Stimulated activated CD4-positive, alpha-beta T cell treated with anti-CD3 and anti-CD28 coated beads, TNF-alpha, amount 100 ng/mL, for 24 hours (primary cell): Measurements from ENCODE around the gene CLIC1.
A peak's percentile ranks its signal among the peaks of the same experiment; 100 is the strongest.
"Not testable (repeated sequence)": the region's sequence is repeated elsewhere in the genome, so short reads cannot be mapped to it uniquely, and the experiment has no call there.

Source experiments
- DNase-seq, 3 experiments: peaks; one replicate each; pipeline ENCODE4 v3.0.0-alpha.2; 2020; ENCODE audit warnings: low read depth in 3 of 3

Gene CLIC1

DNA sequence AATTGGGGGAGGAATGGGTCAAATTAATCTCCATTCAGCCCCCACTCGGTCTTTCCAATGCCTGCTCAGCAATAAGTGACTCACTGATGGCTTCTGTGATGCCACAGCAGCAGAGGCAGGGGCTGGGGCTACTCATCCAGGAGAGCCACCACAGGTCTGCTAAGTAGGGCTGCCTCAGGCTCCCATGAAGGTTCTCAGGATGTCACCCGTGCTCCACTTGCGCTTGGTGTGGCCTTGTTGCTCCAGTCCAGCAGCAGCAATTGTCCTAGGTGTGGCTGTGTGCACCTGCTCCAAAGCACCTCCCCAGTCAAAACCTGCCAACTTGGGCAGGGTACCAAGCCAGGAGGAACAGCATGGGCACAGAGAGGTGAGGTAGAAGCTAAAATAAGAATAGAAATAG is 14.2 kb downstream of the CLIC1 start:
- no peak for DNase-seq

DNA sequence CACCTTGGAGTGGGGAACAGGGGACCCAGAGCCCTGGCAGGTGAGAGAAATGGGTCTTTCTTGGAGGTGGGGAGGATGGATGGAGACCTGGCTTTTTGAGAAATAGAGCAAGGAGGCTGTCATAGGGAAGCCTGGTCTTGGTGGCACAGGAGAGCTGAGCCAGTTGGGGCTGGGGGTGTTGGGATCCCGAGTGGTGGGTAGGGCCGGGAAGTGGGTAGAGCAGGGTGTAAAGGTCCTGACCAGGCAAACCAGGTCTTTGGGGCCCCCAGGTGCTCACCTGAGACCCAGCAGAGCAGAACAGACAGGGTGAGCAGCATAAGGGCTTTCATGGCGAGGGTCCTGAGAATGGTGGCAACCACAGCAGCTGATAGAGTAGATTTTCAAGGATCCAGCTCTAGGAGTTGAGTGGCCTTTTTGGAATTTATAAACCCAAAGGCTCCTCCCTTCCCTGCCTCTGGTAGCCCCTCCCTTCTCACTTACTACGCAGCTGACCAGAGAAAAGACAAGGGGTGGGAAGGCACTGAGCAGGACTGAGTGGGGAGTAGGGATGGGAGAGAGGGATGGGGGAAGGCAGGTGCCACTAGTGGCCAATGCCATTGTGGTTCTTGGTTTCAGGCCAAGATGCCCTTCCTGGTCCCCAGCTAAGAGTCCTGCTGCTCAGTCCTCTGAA is 14.8 kb downstream of the CLIC1 start, which contains the start of gene LY6G6C:
TSS of gene LY6G6C (minus strand) at position 396 of the 670 bp plus-strand sequence. CDS start at position 329, 67 bp downstream.
- DNase-seq, result no peak

DNA sequence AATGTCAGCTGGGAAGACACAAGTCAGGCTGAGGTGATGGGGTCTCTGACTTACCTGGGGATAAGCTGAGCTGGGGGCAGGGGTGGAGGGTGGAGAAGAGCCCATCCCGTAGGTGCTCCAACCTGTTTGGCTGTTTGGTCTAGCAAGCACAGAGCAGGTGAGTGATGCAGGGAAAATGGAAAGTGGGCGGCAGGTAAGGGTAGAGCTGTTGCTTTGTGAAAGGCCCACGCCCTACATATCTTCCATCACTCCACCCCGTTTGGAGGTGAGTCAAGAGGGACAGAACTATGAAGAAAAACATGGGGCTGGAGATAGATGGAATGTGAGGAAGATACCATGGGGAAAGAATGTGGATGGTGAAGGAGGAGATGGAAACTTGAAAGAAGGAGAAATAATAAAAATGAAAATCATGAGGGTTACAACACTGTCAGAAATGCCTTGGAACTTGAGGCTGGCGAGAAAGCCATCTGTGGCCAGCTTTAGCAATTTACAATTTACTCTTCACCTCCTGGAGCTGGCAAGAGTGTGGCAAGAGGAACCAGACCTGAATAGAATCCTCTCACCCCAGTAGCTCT is 16.0 kb downstream of the CLIC1 start:
- DNase-seq, result no peak

DNA sequence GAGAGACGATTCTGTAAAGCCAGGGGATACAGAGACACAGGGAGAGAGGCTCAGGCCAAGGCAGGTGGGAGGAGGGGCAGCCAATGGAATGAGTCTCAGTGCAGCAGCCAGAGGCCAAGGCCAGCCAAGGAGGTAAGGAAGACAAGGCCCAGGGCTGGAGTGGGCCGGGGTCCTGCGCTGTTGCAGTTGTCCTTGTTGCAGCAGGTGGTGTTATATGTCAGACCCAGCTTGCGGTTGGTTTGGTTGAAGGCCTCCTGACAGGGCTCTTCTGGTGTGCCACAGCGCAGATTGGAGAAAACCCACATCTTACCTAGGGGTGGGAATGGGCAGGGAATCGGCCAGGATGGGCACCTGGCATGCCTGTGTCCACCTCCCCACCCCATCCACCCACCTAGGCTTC is 17.3 kb downstream of the CLIC1 start:
- DNase-seq, result no peak

DNA sequence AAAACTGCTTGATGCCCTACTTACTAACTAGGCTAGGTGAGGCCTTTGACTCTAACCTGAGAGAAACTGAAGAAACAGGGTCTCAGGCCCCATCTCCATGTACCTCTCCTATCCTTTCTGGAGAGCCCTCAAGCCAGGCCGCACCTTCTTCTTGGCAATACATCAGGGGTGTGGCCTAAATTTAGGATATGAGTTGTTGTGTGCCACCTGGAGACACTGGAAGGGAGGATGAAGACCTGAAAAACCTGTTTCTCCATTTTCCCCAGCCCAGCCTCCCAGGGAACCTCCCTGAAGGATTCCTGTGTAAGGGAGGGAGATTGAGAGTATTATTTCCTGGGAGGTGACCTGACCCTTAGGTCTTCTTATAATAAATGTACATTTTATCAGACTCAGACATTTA is 18.1 kb downstream of the CLIC1 start:
- DNase-seq, result no peak

DNA sequence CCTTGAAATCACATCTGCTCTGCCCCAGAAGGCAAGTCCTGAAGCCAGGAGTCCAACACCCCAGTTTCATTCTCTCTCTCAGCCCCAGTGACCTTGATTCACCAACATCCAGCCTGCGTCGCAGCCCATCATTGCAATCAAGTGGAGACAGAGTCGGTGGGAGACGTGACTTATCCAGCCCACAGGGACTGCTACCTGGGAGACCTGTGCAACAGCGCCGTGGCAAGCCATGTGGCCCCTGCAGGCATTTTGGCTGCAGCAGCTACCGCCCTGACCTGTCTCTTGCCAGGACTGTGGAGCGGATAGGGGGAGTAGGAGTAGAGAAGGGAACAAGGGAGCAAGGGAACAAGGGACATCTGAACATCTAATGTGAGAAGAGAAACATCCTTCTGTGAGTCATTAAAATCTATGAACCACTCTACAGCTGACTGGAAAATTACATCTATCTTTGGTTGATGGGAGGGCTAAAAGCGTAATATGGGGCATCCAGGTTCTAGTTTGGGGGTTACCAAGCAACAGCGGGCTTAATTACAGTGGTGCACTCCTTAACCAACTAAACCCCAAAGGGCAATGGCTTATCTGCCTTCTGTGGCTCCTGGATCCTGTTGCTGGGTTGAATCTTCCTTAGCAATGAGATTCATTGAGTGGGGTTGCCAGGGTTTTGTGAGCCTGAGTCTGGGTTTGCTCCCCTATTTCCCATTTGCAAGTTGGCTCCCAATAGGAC is 18.7 kb downstream of the CLIC1 start:
- DNase-seq, result no peak

DNA sequence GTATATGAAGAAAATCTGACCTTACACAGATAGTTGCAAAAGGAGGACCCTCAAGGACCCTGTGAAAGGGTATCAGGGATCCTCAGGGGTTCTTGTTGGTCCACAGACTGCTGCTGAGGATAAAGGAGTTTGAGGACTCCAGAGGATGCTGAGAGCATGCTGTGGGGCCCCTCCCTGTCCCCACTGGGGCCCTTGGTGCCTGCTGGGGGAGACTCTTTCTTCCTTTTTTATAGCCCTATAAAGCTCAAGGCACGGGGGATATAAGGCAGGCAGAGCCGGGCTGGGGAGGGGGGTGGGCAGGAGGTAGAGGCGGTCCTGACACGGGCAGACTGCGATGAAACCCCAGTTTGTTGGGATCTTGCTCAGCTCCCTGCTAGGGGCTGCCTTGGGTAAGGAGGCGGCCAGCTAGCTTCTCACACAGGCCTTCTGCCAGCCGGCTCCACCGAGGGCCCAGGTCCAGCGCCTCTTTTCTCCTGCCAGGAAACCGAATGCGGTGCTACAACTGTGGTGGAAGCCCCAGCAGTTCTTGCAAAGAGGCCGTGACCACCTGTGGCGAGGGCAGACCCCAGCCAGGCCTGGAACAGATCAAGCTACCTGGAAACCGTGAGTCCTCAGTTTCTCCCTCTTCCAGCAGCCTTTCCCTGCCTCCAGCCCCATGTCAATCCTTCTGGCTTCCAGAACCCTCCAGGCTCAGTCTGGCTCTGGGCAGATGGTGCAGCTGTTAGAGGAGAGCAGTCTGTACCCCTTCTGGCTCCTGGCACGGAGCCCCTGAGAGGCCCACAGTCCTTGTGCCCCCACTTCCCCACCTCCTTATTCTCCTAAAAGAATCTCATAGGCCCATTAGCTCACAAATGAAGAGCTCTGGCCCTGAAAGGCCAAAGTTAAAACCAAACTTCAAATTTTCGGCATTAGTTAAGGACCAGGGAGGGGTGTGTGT is 21.0 kb downstream of the CLIC1 start, which contains the start of gene LY6G6D:
TSS of gene LY6G6D (plus strand) at position 327 of the 937 bp plus-strand sequence. CDS start at position 335, 8 bp downstream.
- no peak for DNase-seq

DNA sequence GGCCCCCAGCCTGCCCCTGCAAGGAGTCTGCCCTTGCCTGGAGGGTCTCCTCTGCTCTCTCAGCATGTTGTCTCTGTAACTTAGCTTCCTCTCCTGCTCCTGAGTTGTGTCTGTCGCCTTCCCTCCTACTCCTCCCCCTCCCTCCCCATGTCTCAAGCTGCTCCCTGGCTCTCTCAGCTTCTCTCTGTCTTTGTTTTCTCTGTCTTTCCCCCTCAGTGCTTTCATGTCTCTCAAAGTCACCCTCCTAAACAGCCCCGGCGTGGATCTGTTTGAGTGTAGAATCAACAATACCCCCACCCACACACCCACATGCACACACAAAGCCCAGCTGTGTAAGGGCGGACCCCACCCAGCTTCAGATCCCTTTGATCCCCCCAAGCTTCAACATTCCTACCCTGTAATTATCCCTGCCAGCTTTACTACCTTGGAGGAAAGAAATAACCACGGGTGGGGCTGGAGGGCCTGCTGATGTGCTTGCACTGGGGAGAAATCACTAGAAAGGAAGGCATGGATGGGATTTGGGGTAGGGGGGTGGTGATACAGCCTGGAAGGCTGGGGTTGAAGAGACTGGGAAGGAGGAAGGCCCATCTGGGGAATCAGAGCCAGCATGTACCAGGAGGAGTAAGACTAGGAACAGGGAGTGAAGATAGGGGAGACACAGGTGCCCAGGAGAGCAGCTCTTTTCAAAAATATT is 22.2 kb downstream of the CLIC1 start:
- DNase-seq, result no peak

DNA sequence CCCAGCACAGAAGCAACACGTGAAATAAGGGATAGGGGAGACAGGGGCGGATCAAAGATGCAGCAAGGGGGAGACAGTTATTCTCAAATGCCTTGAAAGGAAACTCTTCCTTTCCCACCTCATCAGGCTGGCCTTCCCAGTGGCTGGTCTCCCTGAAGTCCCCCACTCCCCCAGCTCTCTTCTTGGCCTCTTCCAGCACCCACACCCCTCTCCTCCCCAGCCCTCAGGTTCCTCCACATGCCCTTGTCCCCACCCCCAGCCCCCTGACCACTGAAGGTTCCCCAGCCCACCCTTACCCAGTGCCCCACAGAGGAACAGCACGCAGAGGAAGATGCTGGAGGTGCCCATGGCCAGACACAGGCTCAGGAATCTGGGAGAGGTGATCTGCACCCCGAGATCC is 22.9 kb downstream of the CLIC1 start:
- DNase-seq, result no peak

DNA sequence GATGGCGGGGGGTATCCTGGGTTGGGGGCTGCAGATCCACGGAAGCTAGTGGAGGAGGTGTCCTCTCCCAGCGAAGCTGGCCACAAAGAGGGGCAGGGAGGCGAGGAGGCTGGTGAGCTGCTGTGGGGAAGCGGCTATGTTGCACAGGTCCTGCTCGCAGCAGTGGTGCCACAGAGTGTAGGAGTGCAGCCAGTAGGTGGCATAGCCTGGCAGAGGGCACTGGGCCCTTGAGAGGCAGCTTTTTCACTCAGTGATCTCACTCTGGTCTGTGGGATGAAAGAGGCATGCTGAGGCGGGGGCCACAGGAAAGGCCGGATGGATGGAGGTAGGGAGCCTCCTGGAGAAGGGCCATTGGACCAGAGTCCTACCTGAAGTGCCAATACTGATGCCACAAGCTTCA is 24.0 kb downstream of the CLIC1 start:
- DNase-seq, result no peak

DNA sequence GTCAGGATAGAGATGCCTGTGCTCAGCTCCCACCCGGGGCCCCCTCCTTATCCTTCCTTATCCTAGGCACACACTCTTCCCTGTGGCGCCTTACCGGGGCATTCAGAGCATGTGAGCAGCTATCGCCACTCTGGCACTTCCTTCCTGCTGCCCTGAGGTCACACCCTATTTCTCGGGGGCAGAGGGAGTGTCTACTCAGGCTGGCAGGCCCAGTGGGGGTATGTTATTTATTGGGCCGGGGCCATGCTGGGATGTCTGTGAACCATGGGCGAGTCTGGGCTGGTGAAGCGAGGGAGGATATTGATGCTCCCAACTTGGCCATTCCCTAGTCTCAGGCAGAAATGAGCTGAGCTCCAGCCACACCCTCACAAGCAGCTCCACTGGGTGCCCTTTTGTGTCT is 25.1 kb downstream of the CLIC1 start:
- DNase-seq, result no peak

DNA sequence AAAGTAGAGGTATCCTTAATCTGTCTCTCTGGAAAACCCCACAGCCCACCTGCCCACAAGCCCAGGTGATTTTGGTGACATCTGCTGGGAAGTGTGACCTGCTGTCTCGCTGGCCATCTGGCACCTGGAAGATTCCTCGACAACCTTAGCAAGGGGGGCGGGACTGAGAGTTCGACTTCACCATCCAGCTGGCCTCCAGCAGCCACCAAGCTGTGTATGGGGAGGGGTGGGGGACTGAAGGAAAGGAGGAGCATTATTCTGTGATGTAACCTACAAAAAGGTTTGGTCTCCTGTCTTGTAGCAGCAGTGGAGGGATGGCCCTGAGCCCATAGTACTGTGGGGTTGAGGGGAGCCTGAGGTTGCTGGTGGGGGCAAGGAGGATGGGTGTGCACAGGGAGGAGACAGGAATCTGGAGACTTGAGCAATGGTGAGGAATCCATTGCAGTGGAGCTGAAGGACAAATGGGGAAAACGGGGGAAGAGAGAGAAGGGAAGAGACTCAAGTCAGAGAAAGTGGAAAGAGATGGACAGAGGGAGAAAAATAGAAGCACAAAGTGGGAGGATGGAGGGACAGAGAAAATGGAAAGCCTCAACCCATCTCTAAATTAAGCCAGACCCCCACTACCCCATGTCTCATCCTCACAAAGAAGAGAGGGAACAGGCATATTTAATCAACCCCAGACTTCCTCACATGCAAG is 25.7 kb downstream of the CLIC1 start:
- no peak for DNase-seq

DNA sequence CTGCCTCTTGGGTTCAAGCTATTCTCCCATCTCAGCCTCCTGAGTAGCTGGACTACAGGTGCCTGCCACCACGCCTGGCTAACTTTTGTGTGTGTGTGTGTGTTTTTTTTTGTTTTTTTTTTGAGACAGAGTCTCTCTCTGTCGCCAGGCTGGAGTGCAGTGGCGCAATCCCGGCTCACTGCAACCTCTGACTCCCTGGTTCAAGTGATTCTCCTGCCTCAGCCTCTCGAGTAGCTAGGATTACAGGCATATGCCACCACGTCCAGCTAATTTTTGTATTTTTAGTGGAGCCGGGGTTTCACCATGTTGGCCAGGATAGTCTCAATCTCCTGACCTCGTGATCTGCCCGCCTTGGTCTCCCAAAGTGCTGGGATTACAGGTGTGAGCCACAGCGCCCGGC is 27.2 kb downstream of the CLIC1 start:
- not testable (repeated sequence) for DNase-seq

DNA sequence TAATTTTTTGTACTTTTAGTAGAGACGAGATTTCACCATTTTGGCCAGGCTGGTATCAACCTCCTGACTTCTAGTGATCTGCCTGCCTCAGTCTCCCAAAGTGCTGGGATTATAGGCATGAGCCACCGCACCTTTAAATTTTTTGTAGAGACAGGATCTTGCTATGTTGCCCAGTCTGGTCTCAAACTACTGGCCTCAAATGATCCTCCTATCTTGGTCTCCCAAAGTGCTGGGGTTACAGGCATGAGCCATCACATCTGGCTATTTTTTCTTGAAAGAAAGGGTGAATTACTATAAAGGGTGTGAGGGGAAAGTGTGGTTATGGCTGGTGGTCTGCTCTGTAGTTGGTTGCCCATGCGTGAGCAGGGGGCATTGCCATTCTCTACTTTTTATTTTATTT is 28.1 kb downstream of the CLIC1 start:
- DNase-seq, result no peak

DNA sequence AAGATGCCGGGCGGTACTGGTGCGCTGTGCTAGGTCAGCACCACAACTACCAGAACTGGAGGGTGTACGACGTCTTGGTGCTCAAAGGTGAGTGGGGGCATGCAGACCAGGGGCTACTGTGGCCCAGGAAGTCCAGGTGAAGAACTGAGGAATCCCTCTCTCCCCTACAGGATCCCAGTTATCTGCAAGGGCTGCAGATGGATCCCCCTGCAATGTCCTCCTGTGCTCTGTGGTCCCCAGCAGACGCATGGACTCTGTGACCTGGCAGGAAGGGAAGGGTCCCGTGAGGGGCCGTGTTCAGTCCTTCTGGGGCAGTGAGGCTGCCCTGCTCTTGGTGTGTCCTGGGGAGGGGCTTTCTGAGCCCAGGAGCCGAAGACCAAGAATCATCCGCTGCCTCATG is 28.6 kb downstream of the CLIC1 start:
- DNase-seq, result no peak

DNA sequence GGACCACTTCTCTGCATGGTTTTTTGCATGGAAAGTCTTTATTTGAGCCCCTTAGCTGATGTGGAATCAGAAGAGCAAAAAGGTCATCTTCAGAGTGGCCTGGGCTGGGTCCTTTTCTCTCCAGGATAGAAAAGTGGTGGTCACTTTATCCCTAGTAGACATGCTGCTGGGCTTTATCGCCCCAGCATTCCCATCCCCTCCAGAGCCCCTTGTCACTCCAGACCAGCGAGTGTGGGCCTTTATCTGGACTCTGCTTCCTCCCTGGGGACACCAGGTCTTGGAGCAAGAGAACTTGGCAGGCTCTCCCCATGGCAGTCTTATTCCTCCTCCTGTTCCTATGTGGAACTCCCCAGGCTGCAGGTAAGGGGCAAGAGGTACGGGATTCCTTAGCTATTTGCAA is 29.7 kb downstream of the CLIC1 start, which contains the start of gene LY6G6F:
TSS of gene LY6G6F (plus strand) at position 268 of the 400 bp plus-strand sequence. CDS start at position 309, 41 bp downstream.
- DNase-seq, result no peak

DNA sequence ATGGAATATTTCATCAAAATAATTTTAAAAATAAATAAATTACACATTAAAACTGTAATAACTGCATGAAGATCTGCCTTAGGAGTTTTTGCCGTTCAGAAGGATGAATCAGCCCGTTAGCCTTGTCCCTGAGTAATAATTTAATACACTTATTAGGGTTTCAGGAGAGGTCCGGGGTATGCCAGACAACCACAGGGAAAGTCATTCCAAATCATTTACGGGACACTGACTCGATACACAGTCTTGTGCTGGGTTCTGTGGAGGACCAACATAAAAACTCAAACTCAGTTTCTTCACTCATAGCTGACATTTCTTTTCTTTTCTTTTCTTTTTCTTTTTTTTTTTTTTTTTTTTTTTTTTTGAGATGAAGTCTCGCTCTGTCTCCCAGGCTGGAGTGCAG is 30.4 kb downstream of the CLIC1 start:
- DNase-seq, result no peak

DNA sequence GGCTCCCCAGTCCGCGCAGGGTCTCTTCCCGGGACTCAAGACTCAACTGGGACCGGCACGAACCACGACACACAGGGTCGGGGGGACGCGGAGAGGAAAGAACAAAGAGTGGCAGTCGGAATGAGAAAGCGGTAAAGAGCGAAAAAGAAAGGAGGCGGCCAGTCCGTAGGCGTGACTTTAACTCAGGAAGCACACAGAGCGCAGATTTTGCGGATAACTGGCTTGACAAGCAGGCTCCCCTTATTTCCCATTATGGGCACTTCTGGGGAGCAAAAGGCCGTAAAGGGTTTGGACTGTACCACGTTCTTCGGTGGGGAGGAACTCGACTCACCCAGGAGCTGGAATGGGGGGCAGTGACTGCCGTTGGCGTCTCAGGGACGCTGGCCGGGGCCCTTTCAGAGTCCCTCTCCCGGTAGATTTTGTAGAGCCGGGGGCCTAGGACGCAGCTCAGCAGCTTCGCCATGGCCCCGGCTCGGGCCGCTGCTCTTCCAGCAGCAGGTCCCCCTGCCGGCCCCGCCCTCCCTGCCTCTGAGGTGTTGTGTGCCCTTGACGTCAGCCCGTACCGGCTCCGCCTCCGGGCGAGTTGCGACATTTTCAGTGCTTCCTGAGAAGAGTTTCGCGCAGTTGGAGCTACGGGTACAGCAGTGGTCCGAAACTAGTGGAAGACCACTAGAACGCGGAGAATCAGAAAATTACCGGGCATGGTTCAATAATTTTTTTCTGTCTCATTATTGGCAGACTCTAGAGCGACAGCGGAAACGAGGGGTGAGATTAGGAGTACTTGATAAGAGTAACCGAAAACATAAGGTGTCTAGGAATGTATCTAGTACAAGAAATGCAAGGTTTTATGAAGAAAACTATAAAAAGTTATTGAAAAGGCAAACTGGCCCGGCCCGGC is 33.3 kb downstream of the CLIC1 start, which contains the start of gene ABHD16A:
TSS of gene ABHD16A (minus strand) at position 506 of the 898 bp plus-strand sequence. CDS start at position 463, 43 bp downstream.
- peak; percentile 92 to 98 (median 92) for DNase-seq

DNA sequence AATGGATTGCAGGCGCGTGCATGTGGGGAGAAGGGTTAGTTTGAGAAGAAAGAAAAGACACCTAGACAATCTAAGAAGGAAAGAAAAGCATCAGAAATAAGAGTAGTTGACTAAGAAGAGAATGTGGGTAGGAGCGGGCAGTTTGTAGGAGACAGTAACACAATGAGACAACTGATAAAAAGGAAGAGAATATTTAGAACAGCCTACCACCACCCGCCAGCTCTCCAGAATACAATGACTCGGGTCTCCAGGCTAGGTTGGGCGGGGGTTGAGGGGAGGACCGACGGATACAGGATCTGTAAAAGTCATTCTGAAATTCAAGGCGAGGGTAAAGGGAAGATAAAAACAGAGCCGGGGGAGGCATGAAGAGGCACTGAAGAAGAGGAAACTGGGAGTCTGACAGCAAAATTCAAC is 33.9 kb downstream of the CLIC1 start:
- peak in 1 of 3 experiments; percentile 5 for DNase-seq
